Activated T-cell treated with anti-CD3 and anti-CD28 coated beads, Interleukin-2, amount 50 U/mL, for 1 hour (primary cell): ENCODE results near the gene ABCB7.
"Not testable (repeated sequence)": the region's sequence is repeated elsewhere in the genome, so short reads cannot be mapped to it uniquely, and the experiment has no call there.

Experiments
- DNase-seq: peaks from one replicate; pipeline ENCODE4 v3.0.0-alpha.2; 2020

ABCB7 gene

DNA sequence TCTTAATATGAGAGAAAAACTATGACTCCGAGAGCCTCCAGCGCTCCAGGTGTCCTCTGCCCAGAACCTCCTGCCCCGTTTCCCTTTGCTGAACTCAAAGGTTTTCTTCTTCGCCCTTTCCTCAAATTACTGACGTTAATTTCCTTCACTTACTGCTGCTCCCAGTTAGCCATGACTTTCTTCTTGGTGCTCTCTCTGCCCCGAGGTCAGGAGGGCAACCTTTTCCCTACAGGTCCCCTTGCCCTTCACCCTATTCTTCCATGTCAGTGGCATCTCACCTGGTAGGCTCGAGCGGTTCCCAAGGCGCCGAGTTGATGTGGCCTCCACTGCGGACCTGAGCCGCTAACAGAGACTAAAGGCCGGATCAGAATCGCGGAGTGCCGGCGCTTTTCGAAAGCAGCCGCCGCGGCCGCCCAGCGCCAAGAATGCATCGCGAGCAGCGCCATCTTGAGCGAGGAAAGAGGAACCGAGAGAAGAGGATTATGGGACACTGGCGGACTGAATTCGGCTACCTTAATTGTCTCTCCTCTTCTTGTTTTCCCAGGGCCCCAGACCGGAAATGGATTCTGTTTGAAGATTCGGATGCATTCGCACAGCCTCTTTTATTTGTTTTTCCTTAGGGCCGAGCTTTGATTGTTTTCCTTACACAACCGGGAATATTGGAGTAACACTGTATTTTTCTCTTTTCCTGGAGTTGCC lies at the start of gene ABCB7:
TSS of gene ABCB7 (minus strand) at position 457 of the 699 bp plus-strand sequence. CDS start at position 446, 11 bp downstream.
- DNase-seq: peak; percentile 64

DNA sequence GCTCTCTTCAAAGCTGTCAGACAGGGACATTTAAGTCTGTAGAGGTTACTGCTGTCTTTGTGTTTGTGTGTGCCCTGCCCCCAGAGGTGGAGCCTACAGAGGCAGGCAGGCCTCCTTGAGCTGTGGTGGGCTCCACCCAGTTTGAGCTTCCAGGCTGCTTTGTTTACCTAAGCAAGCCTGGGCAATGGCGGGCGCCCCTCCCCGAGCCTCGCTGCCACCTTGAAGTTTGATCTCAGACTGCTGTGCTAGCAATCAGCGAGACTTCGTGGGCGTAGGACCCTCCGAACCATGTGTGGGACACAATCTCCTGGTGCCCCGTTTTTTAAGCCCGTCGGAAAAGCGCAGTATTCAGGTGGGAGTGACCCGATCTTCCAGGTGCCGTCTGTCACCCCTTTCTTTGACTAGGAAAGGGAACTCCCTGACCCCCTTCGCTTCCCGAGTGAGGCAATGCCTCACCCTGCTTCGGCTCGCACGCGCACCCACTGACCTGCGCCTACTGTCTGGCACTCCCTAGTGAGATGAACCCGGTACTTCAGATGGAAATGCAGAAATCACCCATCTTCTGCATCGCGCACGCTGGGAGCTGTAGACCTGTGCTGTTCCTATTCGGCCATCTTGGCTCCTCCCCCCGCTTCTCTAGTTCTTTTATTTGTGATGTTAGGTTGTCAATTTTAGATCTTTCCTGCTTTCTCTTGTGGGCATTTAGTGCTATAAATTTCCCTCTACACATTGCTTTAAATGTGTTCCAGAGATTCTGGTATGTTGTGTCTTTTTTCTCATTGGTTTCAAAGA lies 32.5 kb upstream of the ABCB7 start:
- DNase-seq: not testable (repeated sequence)

DNA sequence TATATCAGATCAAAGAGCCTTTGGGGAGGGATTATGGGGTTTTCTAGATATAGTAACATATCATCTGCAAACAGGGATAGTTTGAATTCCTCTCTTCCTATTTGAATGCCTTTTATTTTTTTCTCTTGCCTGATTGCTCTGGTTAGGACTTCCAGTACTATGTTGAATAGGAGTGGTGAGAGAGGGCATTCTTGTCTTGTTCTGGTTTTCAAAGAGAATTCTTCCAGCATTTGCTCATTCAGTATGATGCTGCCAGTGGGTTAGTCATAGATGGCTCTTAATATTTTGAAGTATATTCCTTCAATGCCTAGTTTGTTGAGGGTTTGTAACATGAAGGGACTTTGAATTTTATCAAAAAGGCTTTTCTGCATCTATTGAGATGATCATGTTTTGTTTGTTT lies 25.6 kb upstream of the ABCB7 start:
- DNase-seq: no peak

DNA sequence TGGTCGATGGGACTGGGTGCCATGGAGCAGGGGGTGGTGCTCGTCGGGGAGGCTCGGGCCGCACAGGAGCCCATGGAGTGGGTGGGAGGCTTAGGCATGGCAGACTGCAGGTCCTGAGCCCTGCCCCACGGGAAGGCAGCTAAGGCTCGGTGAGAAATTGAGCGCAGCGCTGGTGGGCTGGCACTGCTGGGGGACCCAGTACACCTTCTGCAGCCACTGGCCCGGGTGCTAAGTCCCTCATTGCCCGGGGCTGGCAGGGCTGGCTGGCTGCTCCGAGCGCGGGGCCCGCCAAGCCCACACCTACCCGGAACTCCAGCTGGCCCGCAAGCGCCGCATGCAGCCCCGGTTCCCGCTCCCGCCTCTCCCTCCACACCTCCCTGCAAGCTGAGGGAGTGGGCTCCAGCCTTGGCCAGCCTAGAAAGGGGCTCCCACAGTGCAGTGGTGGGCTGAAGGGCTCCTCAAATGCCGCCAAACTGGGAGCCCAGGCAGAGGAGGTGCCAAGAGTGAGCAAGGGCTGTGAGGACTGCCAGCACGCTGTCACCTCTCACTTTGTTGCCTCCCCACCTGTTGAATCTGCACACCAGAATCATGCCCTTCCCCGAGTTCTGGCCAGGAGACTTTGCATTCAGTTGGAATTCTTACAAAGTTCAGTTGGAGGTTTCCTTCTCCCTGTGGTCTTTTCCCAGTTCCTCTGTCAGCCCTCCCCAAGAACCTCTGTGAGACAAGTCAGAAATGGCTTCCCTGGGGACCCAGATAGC lies 23.6 kb upstream of the ABCB7 start:
- not testable (repeated sequence) for DNase-seq

DNA sequence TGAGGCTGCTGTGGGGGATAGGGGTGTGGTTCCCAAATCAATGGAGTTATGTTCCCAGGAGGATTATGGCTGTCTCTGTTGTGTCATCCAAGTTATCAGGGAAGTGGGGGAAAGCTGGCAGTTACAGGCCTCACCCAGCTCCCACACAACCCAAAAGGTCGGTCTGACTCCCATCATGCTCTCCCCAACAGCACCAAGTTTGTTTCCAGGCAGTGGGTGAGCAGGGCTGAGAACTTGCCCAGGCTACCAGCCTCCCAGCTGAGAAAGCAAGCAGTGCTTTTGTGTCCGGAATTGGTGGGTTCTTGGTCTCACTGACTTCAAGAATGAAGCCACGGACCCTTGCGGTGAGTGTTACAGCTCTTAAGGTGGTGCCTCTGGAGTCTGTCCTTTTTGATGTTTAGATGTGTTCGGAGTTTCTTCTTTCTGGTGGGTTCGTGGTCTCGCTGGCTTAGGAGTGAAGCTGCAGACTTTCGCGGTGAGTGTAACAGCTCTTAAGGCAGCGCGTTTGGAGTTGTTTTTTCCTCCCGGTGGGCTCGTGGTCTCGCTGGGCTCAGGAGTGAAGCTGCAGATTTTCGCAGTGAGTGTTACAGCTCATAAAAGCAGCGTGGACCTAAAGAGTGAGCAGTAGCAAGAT lies 16.3 kb upstream of the ABCB7 start:
- not testable (repeated sequence) for DNase-seq

DNA sequence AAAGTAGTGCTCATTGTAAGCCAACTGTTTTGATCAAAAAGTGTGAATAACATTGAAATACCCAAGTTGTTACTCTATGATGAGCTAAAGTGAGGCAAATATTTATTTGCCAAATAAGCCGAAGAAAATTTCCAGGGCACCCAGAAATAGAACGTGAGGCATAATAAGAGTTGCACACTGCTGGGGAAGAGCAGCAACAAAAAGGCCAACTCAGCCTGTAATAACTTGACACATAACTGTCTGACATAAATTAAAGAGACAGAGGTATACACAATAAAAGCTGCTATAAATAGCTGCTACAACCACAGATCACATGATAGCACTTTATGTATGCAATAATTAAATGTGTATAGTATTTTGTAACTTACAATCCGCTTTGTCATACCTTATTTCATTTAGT lies 2.0 kb upstream of the ABCB7 start:
- DNase-seq: no peak

DNA sequence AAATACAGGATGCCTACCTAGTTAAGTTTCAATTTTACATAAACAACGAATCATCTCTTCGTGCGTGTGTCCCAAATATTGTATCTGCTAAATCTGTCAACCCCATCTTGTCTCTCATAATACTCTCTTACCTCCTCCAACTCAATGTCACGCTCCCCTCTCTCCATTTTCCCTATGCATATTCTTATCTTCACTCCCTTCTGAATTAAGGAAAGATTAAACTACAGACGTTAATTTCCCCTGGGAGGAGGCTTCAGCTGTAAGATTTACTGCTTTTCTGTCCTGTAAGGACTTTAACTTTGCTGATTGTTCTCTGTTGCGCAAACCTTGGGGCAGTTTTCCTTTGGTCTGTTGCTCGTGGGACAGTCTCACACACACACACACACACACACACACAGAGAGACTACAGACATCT lies 455 bp upstream of the ABCB7 start:
- DNase-seq: no peak

DNA sequence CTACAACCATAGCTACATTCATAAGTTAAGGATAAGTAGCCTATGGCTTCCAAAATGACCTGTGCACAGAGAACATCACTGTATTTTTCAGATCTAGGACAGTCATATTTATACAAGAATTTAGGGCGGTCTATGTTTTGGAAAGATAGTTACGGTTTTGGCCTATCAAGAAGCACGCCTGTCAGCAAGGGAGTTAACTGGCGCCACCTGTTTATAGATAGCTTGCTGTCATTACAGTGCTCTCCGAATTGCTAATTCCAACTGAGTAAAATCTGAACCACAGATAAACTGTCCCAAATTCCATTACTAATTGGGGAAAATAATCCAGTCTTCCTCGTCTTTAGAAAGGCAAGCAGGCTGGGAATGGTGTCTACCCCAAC lies 646 bp downstream of the ABCB7 start:
- no peak for DNase-seq

DNA sequence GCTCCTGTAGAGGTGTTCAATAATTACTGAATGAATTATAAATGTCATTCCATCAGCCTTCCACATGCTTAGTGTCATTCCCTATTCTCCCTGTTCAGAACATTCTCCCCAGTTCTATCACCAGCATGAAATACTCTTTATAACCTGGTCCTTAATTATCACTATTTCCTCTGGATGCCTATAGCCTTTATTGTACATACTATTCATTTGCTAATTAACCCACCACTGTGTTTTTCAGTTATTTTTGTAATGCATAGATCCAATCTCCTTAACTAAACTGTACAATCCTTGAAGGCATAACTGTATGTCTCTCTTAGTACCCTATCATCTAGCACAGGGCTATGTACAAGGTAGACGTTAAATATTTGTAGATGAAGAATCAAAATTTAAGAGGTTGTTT lies 1.2 kb downstream of the ABCB7 start:
- no peak for DNase-seq

DNA sequence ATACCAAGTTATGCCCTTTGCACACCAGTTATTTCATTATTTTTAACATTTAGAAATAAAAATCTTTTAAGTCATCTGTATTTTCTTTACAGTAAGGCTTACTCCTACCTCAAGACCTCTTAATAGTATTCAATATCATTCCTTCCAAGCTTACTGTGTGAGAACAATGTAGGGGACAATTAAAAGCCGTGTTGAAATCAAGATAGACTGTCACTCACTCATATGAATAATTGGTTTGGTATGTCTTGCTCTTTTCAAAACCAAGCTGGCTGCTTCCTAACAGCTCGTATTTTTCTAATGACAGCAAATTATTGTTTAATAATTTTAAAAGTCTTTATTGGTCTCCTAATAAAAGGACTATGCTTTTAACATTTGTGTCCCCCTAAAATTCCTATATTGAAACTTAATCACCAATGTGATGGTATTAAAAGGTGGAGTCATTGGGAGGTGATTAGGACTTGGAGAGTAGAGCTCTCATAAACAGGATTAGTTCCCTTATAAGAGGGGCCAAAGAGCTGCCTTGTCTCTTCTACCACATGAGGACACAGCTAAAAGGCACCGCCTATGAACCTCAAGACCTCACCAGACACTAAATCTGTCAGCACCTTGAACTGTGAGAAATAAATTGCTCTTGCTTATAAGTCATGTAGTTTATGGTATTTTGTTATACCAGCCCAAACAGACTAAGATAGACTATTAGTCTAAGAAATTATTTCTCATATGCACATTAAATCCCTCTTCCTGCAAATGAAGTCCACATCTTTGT lies 4.1 kb downstream of the ABCB7 start:
- no peak for DNase-seq

DNA sequence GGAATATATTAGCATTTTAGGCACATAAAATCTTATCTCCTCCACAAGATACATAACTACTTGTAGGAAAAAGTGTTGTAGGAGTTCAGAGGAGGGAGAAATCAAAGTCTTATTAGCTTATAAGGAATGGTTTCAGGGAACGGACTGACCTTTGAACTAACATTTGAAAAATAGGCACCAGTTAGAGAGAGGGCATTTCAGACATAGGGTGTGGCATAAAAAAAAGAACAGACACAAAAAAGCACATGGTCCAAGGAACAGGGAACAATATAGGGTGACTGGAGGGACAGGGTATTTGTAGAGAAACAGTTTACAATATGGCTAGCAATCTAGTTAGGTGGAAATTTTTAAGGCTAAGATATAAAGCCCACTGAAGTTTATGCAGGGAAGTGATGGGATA lies 6.4 kb downstream of the ABCB7 start:
- no peak for DNase-seq

DNA sequence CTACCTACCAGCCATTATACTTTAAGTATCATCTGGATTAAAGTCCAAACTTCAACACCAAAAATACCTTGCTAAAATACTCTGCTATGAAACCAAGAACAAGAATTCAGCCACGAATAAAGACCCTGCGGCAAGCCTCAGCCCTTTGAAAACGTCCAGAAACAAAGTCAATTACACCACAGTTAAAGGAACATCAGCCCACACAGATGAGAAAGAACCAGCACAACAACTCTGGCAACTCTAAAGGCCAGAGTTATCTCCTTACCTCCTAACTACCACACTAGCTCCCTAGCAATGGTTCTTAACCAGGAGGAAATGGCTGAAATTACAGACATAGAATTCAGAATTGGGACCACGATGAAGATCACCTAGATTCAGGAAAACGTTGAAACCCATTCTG lies 23.4 kb downstream of the ABCB7 start:
- DNase-seq: no peak

DNA sequence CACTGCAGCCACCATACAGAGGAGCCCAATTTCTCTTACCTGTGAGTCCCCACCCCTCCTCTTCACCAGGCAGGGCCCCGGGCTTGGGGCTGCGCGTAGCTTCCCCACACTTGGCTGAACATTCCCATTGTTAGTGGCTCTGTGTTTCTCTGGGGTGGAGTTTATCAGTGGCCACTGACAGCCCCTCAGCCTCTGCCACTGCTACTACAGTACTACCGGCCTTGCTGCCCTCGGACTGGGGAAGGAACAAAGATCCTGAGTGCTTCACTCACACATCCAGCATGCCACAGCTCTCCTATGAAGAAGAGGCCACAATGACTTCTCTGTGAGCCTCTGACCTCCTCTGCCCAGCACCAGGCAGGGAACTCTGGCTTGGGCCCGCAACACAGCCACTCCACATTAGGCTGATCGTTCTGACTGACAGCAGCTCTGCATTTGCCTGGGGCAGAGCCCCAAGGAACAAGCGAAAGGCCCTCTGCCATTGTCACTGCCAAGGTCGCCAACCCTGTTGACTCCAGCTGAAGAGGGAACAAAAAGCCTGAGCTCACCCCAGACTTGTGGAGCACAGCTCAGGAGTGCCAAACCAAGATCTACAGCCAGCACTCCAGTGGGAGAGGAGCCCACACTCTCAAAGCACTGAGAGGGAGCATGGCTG lies 24.0 kb downstream of the ABCB7 start:
- no peak for DNase-seq

DNA sequence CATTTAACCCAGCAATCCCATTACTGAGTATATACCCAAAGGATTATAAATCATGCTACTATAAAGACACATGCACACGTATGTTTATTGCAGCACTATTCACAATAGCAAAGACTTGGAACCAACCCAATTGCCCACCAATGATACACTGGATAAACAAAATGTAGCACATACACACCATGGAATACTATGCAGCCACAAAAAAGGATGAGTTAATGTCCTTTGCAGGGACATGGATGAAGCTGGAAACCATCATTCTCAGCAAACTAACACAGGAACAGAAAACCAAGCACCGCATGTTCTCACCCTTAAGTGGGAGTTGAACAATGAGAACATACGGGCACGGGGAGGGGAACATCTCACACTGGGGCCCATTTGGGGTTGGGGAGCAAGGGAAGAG lies 27.0 kb downstream of the ABCB7 start:
- DNase-seq: not testable (repeated sequence)

DNA sequence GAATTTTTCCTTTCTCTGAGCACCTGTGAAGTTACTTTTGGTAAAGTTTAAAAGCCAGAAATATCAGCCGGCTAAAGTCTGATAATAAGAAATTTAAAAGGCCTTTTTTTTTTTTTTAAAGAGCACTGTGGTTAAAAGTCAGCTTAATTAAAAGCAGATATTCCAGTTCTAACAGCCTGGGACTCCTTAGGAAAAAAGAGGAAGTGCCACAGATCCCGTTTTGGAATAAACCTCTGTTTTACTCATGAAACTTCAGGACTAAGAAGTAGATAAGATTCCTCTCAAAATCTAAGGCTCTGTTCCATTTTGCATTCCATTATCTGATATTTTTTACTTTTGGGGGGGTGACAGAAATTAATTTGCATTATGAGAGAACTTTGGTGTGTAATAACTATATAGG lies 37.8 kb downstream of the ABCB7 start:
- DNase-seq: no peak

DNA sequence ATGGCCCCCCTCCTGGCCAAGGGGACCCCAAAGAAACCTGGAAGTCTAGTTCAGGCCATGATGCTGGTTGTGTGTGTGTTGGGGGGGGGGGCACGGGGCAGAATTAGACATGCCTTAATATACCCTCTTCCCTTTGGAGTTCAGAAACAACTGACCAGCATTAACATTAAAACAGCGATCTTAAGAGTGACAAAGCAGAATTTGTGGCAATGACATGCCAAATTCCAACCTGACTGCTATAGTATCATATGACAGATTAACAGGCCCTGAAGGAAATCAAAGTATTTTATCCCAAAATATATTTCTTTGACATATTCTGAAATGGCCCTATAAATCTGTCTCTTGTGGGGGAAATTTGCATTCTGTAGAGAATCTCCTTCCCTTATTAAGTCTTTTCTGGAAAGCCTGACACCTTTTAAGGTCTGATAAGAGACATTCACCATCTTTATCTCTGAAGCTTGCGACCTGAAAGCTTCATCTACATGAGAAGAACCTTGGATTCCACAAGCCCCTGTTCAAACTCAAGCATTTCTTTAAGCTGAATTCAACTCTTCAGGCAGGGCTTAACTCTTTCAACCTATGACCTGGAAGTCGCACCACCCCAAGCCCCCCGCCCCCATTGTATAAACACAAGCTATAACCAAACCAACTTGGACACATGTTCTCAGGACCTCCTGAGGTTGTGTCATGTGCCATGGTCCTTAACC lies 40.2 kb downstream of the ABCB7 start:
- no peak for DNase-seq

DNA sequence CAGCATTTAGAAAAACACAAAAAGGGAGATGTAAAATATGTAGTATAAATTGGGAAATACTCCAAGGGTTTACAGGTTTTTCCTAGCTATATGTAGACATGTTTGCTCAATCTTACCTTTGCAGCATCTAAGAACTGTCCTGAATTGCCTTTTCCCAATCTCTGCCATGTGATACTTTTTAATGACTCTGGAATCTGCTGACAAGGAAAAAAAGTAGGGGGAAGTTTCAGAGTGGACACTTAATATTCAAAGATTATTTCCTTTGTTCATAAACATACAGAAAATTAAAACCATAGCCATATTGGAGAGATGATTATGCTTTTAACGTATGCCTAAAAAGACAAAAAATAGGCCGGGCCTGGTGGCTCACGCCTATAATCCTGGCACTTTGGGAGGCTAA lies 41.4 kb downstream of the ABCB7 start:
- no peak for DNase-seq

DNA sequence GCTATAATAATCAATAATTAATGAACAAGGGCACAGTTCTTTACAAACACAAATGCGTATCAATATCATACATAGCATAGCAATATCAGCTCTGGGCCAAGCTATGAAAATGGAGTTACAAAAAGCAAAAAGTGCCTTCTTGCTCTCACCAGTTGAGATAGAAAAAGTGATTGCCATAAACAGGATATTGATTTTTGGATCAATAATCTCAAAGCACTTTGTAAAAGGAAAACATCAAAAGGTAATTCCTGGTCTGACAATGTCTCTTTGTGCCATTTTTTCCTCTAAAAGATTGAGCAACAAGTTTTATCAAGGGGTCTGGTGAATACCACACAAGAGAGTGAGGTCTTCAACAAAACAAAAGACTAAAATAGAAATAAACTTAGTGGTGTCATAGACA lies 42.4 kb downstream of the ABCB7 start:
- DNase-seq: no peak

DNA sequence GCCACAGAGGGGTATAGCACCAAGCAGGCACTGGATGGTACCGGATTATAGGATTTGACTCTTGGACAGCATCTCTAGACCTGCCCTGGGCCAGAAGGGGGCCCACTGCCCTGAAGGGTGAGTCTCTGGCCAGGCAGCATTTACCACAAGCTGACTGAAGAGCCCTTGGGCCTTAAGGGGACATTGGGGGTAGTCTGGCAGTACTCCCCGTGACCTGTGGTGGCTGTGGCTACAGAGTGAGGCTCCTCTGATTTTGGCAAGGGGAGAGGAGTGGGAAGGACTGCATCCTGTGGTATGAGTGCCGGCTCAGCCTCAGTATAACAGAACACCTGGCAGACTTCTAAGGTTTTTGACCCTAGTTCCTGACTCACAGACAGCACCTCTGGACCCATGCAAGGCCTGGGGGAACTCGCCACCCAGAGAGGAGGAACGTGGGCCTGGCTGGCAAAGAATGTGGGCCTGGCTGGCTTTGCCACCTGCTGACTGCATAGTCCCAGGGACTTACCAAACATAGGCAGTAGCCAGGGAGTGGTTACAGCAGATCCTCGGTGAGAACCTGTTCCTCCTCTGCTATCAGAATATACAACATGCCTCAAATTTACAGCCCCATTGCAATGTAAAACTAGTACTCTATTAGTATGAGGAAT lies 48.1 kb downstream of the ABCB7 start:
- no peak for DNase-seq

DNA sequence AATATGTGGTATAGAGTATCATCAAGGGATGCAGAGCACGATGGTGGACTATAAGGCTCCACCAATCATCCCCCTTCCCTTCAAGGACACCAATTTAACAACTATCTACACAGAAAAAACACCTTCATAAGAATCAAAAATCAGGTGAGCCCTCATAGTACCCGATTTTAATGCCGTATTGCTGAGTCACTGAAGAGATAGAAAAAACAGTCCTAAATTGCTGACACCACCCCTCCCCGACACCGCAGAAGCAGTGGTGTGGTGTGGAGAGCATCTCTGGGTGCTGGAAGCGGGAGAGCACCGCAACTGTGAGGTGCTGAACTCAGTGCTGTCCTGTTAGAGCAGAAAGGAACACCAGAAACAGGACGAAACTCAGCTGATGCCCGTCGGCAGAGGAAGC lies 49.3 kb downstream of the ABCB7 start:
- no peak for DNase-seq

DNA sequence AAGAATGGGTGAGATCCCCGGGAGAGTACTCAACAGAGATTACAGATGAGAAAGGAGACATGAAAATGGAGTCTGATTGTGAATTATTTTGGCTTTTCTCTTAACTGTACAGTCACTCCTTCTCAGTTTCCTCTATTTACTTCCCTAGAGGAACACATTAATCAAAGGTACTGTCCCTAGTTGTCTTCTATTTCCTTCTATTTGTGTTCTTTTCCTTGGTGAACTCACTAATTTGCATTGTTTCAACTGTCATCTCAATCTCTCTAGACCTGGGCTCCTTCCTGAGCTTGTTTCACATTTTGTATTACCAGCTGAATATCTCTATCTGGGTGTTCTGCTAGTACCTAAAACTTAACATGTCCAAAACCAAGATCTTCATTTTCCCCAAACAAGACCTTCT lies 59.8 kb downstream of the ABCB7 start:
- no peak for DNase-seq
